IMR-90 (cell line): ENCODE results near the gene TMEM40. TPM values are rescaled to one million over a fixed set of nuclear protein-coding genes. Genes with fewer than 3 reads are reported as not detected.

Experiments
- ATAC-seq: fragments of 200-7000 bp; cut with Tn5 transposase; 2 replicates; pipeline ENCODE4 v1.9.1; 2020; ENCODE audit warnings: low read depth, mild to moderate bottlenecking, moderate library complexity
- BruUV-seq: library from RNA; stranded (reverse); fragments of 400-500 nt; replicated peaks from 2 replicates; lab custom pipeline; 2021; lab: Mats Ljungman, UMichigan
- CTCF ChIA-PET: fragments of 300-600 bp; formaldehyde crosslinking; extraction: SDS; loops from one replicate; lab custom pipeline; 2021; ENCODE audit warnings: antibody characterized with exemption; lab: Yijun Ruan, JAX
- POLR2A ChIA-PET: fragments of 300-600 bp; sonication (Branson Sonifier 250); formaldehyde crosslinking; loops from one replicate; lab custom pipeline; 2022; ENCODE audit warnings: antibody characterized with exemption; ENCODE audit not compliant: unreplicated experiment; lab: Charles Lee
- DNase-seq: peaks from one replicate; pipeline ENCODE4 v3.0.0; 2013
- H2AFZ ChIP-seq: replicated peaks from 2 replicates; pipeline ENCODE3; 2013; ENCODE audit warnings: low read length, mild to moderate bottlenecking; ENCODE audit not compliant: poor library complexity
- H2AK5ac ChIP-seq: 2 replicates; pipeline ENCODE4 v1.6.1; 2013; ENCODE audit warnings: low read depth, low read length, inconsistent platforms
- H2AK9ac ChIP-seq: replicated peaks from 2 replicates; pipeline ENCODE3; 2013; ENCODE audit warnings: mild to moderate bottlenecking, low read depth, low read length, moderate library complexity; ENCODE audit not compliant: poor library complexity
- H2BK120ac ChIP-seq: 2 replicates; pipeline ENCODE4 v1.6.1; 2013; ENCODE audit warnings: low read depth, low read length, inconsistent platforms
- H2BK15ac ChIP-seq: 3 replicates; pipeline ENCODE4 v1.6.1; 2013; ENCODE audit warnings: low read depth, low read length, inconsistent platforms
- H2BK20ac ChIP-seq: 2 replicates; pipeline ENCODE4 v1.6.1; 2013; ENCODE audit warnings: low read depth, mild to moderate bottlenecking, inconsistent platforms, low read length, moderate library complexity
- H2BK5ac ChIP-seq: 2 replicates; pipeline ENCODE4 v1.6.1; 2013; ENCODE audit warnings: mild to moderate bottlenecking, low read depth, low read length, inconsistent platforms; ENCODE audit not compliant: poor library complexity, severe bottlenecking
- H3K14ac ChIP-seq: replicated peaks from 2 replicates; pipeline ENCODE4 v1.6.1; 2013; ENCODE audit warnings: low read depth, low read length, inconsistent platforms
- H3K18ac ChIP-seq: 2 replicates; pipeline ENCODE4 v1.6.1; 2013; ENCODE audit warnings: low read depth, low read length, control low read depth
- H3K23ac ChIP-seq: 2 replicates; pipeline ENCODE4 v1.6.1; 2013; ENCODE audit warnings: low read depth, low read length, inconsistent platforms
- H3K27ac ChIP-seq: 2 replicates; pipeline ENCODE4 v1.5.1; 2013; ENCODE audit warnings: mild to moderate bottlenecking, control low read depth, low read length; ENCODE audit not compliant: insufficient read depth
- H3K27me3 ChIP-seq: 2 replicates; pipeline ENCODE4 v1.6.1; 2013; ENCODE audit warnings: low read length; ENCODE audit not compliant: control insufficient read depth, insufficient read depth
- H3K36me3 ChIP-seq: 2 replicates; pipeline ENCODE4 v1.6.1; 2013; ENCODE audit warnings: low read length, mixed read lengths; ENCODE audit not compliant: control insufficient read depth, insufficient read depth
- H3K4ac ChIP-seq: 2 replicates; pipeline ENCODE4 v1.6.1; 2013; ENCODE audit warnings: low read depth, low read length, inconsistent platforms
- H3K4me1 ChIP-seq: 2 replicates; pipeline ENCODE4 v1.6.1; 2013; ENCODE audit warnings: low read length, mixed read lengths; ENCODE audit not compliant: control insufficient read depth, insufficient read depth
- H3K4me2 ChIP-seq: 2 replicates; pipeline ENCODE4 v1.6.1; 2013; ENCODE audit warnings: low read depth, mild to moderate bottlenecking, control low read depth, low read length, moderate library complexity
- H3K4me3 ChIP-seq: 2 replicates; pipeline ENCODE4 v1.5.1; 2013; ENCODE audit warnings: low read depth, mild to moderate bottlenecking, control low read depth, low read length, moderate library complexity; ENCODE audit not compliant: insufficient read depth
- H3K56ac ChIP-seq: 2 replicates; pipeline ENCODE4 v1.6.1; 2013; ENCODE audit warnings: low read length, inconsistent platforms; ENCODE audit not compliant: insufficient read depth; ENCODE audit errors: extremely low read depth
- H3K79me1 ChIP-seq, 2 experiments: 2 replicates each; pipeline ENCODE4 v1.6.1; 2013; ENCODE audit warnings: low read length in 2 of 2, inconsistent platforms in 1 of 2, low read depth in 1 of 2
- H3K9ac ChIP-seq: 2 replicates; pipeline ENCODE4 v1.6.1; 2013; ENCODE audit warnings: low read depth, low read length, control low read depth
- H3K9me1 ChIP-seq: 2 replicates; pipeline ENCODE4 v1.6.1; 2013; ENCODE audit warnings: low read length, inconsistent platforms; ENCODE audit not compliant: insufficient read depth
- H3K9me3 ChIP-seq: 2 replicates; pipeline ENCODE4 v1.6.1; 2013; ENCODE audit warnings: low read length; ENCODE audit not compliant: control insufficient read depth, insufficient read depth
- H4K20me1 ChIP-seq: 2 replicates; pipeline ENCODE4 v1.6.1; 2013; ENCODE audit warnings: low read length, inconsistent platforms; ENCODE audit not compliant: insufficient read depth
- H4K5ac ChIP-seq: 2 replicates; pipeline ENCODE4 v1.6.1; 2013; ENCODE audit warnings: mild to moderate bottlenecking, low read depth, low read length, control low read depth
- H4K8ac ChIP-seq, 2 experiments: 2 replicates each; pipeline ENCODE4 v1.6.1; 2013; ENCODE audit warnings: low read depth in 2 of 2, low read length in 2 of 2, control low read depth in 1 of 2, inconsistent platforms in 1 of 2
- H4K91ac ChIP-seq: 2 replicates; pipeline ENCODE4 v1.6.1; 2013; ENCODE audit warnings: low read depth, low read length, inconsistent platforms; ENCODE audit not compliant: insufficient read depth
- CHD1 ChIP-seq: IDR thresholded peaks from 2 replicates; pipeline ENCODE4 v1.6.1; 2012; ENCODE audit warnings: low read depth, low read length, improper control_type of control experiment
- CTCF ChIP-seq: conservative IDR thresholded peaks from 2 replicates; pipeline ENCODE4 v1.5.1; 2012; ENCODE audit warnings: mild to moderate bottlenecking, low read depth, low read length, improper control_type of control experiment
- MAFK ChIP-seq: IDR thresholded peaks from 2 replicates; pipeline ENCODE4 v1.6.1; 2012; ENCODE audit warnings: low read depth, low read length, improper control_type of control experiment
- RCOR1 ChIP-seq: IDR thresholded peaks from 2 replicates; pipeline ENCODE4 v1.6.1; 2012; ENCODE audit warnings: mild to moderate bottlenecking, low read length, improper control_type of control experiment; ENCODE audit not compliant: insufficient replicate concordance
- WGBS, 2 experiments: methylation state at CpG; one replicate each; pipeline versions ENCODE4 v1.1.5 to v1.1.7; 2013; ENCODE audit warnings: missing lambda C conversion rate in 2 of 2; ENCODE audit not compliant: insufficient read length in 1 of 2; ENCODE audit errors: extremely low coverage in 2 of 2; 5-methylcytosine and 5-hydroxymethylcytosine counted together
- dilution Hi-C: fragments of 300-500 bp; cut with HindIII; formaldehyde crosslinking; loops from one replicate; pipeline ENCODE4 v1.14.3; 2018; ENCODE audit warnings: low sequenced_read_pairs; ENCODE audit not compliant: unreplicated experiment
- in situ Hi-C: fragments of 300-500 bp; cut with MboI; formaldehyde crosslinking; loops from 3 replicates; pipeline ENCODE4 v1.14.3; 2019; ENCODE audit warnings: low sequenced_read_pairs, inconsistent platforms, mixed read lengths
- intact Hi-C: fragments of 100-400 bp; cut with micrococcal nuclease; formaldehyde crosslinking; loops from 2 replicates; pipeline ENCODE4 v1.10.0; 2022
- polyA plus RNA-seq, 3 experiments: library from polyadenylated mRNA; depleted of rRNA; stranded (reverse); fragments of >200 nt; gene quantifications; 2 replicates each; pipeline ENCODE4 v1.2.3, GENCODE V29; 2012; ENCODE audit warnings: low replicate concordance in 1 of 3
- total RNA-seq: library from RNA; depleted of rRNA; stranded (reverse); fragments of >200 nt; gene quantifications from 2 replicates; pipeline ENCODE4 v1.2.3, GENCODE V29; 2012

Gene TMEM40
- total and polyA plus RNA-seq, 2 of the 4 experiments (the other 2 are of a cell fraction) = 0.27 TPM; not detected in 1

GRCh38 chr3:12742330-12743107 lies 16.5 kb downstream of the TMEM40 start:
- Histone ChIP-seq H4K5ac (no peak overlapping the region), H4K20me1 (no peaks in the 10 kb centered on the region), H2BK20ac (no peak overlapping the region), H2AFZ (no peak overlapping the region), H3K9me1 (no peaks in the 10 kb centered on the region), H3K56ac (no peak overlapping the region), H2BK5ac (no peak overlapping the region), H3K23ac (no peak overlapping the region; the same call in 1 of the 2 replicates), H3K4me2 (no peak overlapping the region), H3K18ac (no peak overlapping the region), H2AK9ac (no peak overlapping the region), H4K8ac (no peak overlapping the region), H3K79me1 (no peaks in the 10 kb centered on the region), H3K9me3 (no peaks in the 10 kb centered on the region), H3K14ac (no peak overlapping the region), H3K27me3 (peaks cover 18% of the 10 kb centered on the region), H3K27ac (no peak overlapping the region), H2AK5ac (no peak overlapping the region), H2BK120ac (no peak overlapping the region), H3K9ac (no peak overlapping the region), H2BK15ac (no peak overlapping the region), H3K36me3 (no peaks in the 10 kb centered on the region), H3K4me1 (no peaks in the 10 kb centered on the region), H4K91ac (no peak overlapping the region), H3K4ac (no peak overlapping the region), H3K4me3 (no peak overlapping the region)
- no CpG with 5 or more reads among the region's 5 CpGs for WGBS, 2 experiments
- CTCF ChIA-PET = no interaction called here
- POLR2A ChIA-PET = no interaction called here
- intact Hi-C loops = no loop called here
- no peak for TF ChIP-seq RCOR1
- no peak for TF ChIP-seq CHD1
- TF ChIP-seq MAFK = peak; percentile 69
- no peak for TF ChIP-seq CTCF
- ATAC-seq (no peak), DNase-seq (no peak)
- in situ Hi-C loops = no loop called here
- dilution Hi-C loops = no loop called here
- BruUV-seq = no TSS peak
